GM21526 (cell line): ENCODE measurements around the gene TSPEAR.
"Not testable (repeated sequence)": the region's sequence is repeated elsewhere in the genome, so short reads cannot be mapped to it uniquely, and the experiment has no call there.

Experiments used
- ATAC-seq: cut with Tn5 transposase; IDR thresholded peaks from one replicate; pipeline ENCODE4 v1.9.1; 2021; ENCODE audit warnings: moderate library complexity; ENCODE audit not compliant: unreplicated experiment, low FRiP score

The TSPEAR gene

DNA sequence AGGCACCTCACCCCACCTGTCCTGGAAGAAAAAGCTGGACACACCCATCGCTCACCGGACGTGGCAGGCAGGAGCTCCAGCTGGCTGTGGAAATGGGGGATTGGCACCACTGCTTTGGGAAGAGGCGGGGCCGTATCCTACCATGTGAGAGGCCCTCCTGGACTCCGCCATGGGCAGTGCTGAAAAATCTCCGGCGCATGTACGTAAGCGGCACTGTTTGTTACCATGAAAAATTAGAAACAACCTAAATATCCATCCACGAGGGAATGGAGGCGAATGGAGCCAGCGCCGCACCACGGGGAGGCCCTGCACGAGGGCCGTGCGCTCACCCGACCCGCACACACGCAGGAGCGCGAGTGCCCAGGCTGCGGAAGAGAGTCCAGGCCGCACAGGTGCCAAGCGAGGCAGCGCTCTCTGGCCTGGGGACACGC lies 96.4 kb downstream of the TSPEAR start:
- ATAC-seq, result no peak

DNA sequence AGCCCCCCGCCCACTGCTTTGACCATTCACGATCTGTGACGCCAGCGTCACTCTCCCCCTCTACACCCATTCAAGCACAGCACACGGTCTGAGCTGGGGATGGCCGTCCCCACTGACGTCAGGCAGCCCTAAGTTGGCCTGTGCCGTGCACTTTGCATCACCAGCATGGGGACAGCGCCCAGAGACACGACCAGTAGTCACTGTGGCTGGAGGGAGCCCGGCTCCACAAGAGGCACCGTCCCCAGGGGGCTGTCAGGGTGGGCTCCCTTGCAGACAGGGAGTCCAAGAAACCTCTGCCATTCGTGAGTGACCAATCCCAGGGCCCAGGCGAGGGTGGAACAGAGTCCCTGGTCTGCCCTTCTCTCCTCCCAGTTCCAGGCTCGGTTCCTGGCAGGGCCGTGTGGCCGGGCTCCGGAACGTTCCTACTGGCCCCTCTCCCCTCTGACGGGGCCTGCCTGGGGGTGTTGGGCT lies 97.2 kb downstream of the TSPEAR start:
- no peak for ATAC-seq

DNA sequence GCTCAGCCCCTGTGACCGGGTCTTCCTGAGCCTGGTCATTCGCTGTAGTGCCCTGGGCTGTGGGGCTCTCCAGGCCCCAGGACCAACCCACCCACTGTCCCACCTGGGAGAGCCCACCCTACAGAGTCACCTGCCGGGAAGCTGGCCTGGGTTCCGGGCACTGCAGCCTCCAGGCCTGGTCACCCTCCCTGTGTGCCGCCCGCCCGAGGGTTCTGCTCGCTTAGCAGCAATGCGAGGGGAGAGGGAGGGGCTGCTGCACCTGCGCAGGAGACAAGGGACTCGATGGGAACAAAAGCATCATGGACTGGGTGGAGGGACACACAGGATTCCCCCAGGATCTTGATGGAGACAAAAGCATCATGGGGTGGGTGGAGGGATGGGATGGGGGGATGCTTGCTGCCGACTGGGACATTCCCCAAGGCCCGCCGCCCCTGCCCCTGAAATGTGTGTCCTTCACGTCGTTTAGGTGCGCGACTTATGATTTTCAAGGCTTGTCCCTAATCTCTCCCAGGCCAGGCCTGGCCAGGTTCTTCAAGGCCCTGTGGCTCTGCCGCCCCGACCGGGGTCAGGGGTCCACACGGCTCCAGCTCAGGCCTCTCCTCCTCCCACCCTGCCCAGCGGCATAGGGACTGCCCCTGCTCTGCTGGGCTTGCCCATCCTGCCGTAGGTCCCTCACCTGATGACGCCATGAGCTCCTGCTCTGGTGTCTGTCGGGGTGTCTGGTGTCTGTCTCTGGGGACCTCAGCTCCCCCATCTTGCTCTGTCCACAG lies 97.8 kb downstream of the TSPEAR start:
- ATAC-seq, result no peak

DNA sequence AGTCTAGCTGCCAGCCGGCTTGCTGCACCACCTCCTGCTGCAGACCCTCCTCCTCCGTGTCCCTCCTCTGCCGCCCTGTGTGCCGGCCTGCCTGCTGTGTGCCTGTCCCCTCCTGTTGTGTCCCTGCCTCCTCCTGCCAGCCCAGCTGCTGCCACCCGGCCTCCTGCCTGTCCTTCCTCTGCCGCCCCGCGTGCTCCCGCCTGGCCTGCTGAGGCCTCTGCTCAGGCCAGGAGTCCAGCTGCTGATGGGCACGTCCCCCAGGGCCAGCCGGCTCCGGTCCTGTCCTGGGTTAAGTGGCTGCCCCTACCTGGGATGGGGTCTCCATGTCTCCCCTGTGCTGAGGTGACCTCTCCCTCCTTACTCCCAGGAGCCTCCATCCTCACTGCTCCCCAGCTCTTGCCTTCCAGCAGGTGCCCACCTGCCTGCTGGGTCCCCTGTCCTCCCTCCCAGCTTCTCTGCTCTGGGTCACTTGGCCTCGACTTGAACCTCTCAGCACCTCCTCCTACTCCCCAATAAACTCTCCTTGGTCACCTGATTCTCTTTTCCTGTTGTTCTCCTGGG lies 98.6 kb downstream of the TSPEAR start:
- ATAC-seq, result no peak

DNA sequence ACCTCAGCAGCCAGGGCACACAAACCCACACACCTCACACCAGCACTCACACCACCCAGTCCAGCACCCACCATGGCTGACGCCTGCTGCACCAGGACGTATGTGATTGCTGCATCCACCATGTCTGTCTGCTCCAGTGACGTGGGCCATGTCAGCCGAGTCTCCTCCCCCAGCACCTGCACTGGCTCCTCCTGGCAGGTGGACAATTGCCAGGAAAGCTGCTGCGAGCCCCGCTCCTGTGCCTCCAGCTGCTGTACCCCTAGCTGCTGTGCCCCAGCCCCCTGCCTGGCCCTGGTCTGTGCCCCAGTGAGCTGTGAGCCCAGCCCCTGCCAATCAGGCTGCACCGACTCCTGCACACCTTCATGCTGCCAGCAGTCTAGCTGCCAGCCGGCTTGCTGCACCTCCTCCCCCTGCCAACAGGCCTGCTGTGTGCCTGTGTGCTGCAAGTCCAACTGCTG lies 99.3 kb downstream of the TSPEAR start, which contains the start of gene KRTAP10-8:
TSS of gene KRTAP10-8 (plus strand) at position 51 of the 458 bp plus-strand sequence. CDS start at position 73, 22 bp downstream.
- no peak for ATAC-seq

DNA sequence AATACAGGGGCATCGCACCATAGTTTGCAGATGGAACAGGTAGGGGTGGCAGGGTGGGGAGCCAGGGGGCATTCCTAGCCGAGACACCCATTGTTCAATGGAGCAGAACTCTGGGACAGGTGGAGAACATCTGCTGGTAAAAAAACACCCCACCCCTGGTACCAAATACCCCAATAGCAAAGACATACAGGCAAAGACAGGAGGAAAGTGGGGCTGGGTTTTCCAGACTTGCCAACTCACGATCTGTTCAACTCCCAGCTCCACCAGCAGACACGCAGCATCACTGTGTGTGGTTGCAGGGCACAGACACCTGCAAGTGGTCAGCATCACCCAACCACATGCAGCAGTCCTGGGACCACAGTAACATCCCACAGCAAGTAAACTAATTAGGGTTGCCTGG lies 99.8 kb downstream of the TSPEAR start:
- no peak for ATAC-seq

DNA sequence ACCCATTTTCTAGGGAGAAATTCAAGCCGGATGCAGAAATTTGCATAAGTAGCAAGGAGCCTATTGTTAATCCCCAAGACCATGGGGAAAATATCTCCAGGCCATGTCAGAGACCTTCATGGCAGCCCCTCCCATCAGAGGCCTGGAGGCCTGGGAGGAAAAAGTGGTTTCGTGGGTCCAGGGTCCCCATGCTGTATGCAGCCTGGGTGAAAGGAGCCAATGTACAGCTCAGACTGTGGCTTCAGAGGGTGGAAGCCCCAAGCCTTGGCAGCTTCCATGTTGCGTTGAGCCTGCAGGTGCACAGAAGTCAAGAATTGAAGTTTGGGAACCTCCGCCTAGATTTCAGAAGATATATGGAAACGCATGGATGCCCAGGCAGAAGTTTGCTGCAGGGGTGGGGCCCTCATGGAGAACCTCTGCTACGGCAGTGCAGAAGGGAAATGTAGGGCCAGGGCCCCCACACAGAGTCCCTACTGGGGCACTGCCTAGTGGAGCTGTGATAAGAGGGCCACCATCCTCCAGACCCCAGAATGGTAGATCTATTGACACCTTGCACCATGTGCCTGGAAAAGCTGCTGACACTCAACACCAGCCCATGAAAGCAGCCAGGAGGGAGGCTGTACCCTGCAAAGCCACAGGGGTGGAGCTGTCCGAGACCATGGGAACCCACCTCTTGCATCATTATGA lies 101.1 kb downstream of the TSPEAR start:
- ATAC-seq, result not testable (repeated sequence)

DNA sequence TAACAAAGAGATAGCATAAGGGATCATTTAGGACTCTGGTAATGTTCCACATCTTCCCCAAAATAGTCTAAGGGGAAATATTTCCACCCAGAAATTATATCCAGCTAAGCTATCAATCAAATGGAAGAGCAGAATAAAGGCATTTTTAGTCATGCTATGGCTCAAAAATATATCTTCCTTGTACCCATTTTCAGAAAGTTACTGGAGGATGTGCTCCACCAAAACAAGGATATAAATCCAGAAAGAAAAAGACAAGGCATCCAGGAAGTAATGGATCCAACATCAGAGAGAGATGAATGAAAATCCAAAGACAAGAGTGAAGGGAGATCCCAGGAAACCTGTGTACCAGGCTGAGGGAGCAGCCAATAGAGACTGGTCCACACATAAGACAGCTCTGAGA lies 102.2 kb downstream of the TSPEAR start:
- no peak for ATAC-seq

DNA sequence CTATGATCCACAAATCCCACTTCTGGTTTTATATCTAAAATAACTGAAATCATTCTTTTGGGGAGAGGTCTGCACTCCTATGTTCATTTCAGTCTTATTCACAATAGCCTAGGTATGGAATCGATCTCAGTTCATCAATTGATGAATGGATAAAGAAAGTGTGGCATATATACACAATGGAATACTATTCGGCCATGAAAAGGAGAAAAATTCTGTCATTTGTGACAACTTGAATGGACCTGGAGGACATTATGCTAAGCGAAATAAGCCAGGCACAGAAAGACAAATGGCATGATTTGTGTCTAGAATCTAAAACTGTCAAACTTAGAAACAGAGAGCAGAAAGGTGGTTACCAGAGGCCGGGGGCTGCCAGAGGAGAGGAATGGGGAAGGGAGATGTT lies 104.9 kb downstream of the TSPEAR start:
- ATAC-seq, result no peak

DNA sequence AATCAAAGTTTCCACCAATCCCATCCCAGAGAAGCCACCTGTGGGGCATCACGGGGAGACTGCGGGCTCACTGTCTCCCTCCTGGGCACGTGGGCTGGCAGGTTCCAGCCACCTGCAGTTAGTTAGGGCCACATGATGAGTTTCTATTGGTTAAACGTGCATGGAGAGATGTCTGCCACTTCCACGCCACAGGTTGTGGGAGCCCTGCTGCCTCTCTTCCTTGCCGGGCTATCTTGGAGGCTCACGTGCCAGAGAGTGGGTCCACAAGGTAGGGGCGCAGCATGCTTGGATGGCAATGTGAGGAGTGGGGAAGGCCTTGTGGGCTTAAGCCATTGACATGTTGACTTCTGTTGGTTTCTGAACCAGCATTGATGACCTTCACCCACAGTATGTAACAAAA lies 107.5 kb downstream of the TSPEAR start:
- ATAC-seq, result no peak

DNA sequence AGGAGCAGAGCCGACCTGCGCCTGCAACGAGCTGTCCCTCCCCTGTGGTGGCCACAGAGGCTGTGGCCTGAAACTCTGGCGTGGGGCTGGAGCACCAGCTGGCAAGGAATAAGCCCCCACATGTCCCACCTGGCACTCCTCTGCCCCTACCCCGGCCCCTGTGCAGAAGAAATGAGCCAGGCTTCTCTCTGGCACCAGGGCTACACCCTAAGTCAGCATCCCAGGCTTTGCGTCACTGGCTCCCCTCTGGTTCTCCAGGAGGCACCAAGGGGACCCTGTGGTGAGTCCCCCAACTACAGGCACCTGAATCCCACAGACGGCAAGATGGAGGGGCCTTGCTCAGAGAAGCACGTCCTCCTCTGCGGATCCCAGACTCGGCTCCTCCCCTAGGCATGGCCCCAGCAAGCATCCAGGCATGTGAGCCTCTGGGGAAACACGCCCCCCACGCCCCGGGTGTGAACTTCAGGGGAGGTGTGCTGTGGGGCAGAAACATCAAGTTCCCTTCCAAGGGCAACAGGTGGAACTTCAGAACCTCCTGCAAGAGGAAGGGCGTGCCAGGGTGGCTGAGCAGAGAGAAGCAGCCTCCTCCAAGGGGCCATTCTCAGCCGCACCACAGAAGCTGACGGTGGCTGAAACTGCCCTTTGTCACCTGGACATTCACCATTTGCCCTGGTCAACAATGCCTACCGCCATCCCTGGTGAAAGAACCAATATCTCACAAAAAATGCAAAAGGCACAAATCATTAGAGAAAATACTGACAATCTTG lies 108.1 kb downstream of the TSPEAR start:
- ATAC-seq, result no peak

DNA sequence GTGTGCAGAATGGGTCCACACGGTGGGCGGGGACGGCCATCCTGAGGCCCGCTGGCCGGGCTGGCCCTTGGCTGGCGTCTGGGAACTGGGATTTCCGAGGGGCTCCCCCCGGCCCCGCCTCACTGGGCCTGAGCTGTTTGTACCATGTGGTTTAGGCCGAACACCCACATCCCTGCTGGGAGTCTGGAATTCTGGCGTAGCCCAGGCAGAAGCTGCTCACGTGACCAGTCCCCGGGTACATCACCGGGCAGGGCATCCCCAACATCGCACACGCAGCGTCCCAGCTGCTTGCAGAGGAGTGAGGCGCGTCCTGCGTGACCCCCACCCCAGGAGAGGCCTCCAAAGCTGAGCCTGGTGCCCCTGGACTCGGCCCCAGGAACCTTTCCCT lies 108.9 kb downstream of the TSPEAR start:
- no peak for ATAC-seq

DNA sequence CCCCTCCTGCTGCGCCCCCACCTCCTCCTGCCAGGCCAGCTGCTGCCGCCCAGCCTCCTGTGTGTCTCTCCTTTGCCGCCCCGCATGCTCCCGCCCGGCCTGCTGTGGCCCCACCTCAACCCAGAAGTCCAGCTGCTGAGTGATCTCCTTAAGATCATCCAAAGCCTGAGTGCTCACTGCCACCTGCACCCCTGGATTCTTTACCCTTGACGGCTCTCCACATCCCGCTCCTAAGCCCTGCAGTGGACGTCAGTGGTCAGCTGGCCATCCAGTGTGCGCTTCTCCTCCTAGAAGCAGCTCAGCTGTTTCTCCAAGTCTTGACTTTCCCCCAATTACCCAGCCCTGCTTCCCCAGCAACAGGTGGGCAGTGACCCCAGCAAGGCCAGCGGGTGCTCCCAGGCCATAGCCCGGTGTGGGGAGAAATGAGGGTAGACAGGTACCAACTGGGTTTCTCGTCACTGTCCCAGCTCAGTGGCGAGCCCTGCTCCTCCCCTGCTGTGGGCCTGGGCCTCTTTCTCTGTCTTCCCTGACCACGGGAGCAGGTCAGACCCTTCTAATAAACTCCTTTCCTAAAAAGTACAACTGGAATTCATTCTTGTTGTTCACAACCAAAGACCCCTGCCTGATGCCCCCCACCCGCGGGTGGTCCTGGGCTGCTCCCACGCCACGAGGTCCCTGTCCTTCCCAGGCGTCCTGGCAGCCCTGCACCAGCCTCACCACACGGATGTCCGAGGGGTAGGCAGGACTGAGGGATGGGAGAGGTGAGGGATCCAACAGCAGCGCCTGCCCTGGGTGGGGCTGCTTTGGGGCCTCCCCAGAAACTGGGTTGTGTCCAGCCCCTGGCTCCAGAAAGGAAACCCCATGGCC lies 109.5 kb downstream of the TSPEAR start:
- no peak for ATAC-seq

DNA sequence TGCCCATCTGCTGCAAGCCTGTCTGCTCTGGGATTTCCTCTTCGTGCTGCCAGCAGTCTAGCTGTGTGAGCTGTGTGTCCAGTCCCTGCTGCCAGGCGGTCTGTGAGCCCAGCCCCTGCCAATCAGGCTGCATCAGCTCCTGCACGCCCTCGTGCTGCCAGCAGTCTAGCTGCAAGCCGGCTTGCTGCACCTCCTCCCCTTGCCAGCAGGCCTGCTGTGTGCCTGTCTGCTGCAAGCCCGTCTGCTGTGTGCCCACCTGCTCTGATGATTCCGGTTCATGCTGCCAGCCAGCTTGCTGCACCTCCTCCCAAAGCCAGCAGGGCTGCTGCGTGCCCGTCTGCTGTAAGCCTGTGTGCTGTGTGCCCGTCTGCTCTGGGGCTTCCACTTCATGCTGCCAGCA lies 110.3 kb downstream of the TSPEAR start:
- not testable (repeated sequence) for ATAC-seq

DNA sequence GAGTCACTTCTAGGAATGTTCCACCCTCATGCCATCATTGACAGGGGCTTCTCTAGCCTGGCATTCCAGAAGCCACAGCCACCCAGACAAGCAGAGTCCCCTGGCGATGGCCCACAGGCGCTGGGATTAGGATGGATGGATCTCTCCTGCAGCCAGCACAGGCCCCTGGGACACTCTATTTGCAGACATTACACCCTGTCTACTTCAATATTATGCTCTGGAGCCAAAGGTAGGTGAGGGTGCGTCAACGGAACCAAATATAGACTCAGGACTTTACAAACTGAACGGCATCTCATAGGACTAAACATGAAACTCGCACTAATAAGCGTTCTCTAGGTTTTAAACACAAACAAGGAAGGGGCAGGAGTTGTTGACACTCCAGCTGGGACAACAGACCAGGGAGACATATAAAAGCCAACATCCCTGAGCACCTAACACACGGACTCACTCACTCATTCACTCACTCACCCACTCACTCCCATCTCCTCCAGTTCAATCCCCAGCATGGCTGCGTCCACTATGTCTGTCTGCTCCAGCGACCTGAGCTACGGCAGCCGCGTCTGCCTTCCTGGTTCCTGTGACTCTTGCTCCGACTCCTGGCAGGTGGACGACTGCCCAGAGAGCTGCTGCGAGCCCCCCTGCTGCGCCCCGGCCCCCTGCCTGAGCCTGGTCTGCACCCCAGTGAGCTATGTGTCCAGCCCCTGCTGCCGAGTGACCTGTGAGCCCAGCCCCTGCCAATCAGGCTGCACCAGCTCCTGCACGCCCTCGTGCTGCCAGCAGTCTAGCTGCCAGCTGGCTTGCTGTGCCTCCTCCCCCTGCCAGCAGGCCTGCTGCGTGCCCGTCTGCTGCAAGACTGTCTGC lies 111.0 kb downstream of the TSPEAR start, which contains the start of gene KRTAP10-7:
TSS of gene KRTAP10-7 (plus strand) at position 480 of the 861 bp plus-strand sequence. CDS start at position 505, 25 bp downstream.
- not testable (repeated sequence) for ATAC-seq

DNA sequence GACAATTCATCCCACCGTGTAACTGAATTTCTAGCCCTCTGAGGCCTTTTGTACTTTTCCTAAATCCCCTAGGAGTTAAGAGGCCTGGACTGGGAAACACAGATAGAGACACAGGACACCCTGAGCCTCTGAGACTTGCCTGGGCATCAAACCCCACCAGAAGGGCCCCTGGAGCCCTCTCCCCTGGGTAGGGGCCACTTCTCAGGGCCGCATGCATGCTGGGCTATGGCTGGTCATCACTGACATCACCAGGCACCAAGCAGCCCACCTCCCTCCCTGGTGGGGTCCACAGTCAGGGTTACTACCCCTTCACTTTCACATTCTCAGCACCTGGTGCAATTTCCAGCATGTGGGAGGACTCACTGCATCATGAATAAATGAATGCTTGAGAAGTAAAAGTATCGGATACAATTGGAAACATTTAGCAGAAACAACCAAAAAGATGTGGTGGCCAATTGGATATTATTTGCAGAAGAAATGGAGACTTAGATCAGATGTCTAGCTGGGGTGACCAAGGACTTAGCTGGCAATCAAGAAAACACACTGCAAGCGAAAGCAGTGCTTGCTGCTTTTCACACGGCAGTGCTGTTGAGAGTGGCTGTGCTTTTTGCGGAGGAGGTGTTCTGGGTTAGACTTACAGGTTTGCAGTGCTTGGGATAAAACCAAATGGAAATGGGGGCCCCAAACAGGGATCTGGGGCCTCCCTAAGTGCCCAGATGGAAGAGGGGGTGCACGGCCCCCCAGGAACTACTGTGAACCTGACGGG lies 111.9 kb downstream of the TSPEAR start:
- no peak for ATAC-seq

DNA sequence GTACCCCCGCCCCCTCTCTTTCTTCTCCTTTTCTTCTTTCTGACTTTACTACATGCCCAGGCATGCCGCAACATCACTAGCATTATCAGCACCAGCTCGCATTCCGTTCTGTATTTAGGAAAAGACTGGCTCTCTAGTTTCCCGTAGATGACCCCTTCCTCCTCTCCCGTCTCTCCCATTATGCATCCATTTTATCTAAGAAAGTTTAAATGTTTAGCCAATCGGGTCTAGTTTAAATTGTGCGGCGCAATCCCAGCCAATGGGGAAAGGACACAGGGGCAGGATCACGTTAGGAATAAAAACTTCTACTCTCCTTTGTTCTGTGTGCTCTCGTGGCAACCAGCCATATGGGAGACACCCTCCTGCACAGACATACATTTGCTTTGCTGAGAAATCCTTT lies 113.3 kb downstream of the TSPEAR start:
- ATAC-seq, result no peak
